HuH-7 (cell line): ENCODE results near the gene CHCHD1.
"Not testable (repeated sequence)": the region's sequence is repeated elsewhere in the genome, so short reads cannot be mapped to it uniquely, and the experiment has no call there.

Experiments used
- DNase-seq: peaks from one replicate; pipeline ENCODE4 v3.0.0; 2011; ENCODE audit warnings: low spot score

CHCHD1 gene

GRCh38 chr10:73793456-73793855 is 11.6 kb downstream of the CHCHD1 start:
- no peak for DNase-seq

GRCh38 chr10:73795491-73795890 is 13.6 kb downstream of the CHCHD1 start:
- DNase-seq = not testable (repeated sequence)

GRCh38 chr10:73796035-73796434 is 14.2 kb downstream of the CHCHD1 start:
- DNase-seq = not testable (repeated sequence)

GRCh38 chr10:73796766-73797165 is 14.9 kb downstream of the CHCHD1 start:
- DNase-seq = no peak

- no peak for DNase-seq
These were observed 15.6 kb downstream of the CHCHD1 start for GRCh38 chr10:73797324-73798025.

- DNase-seq = no peak
These were observed 16.2 kb downstream of the CHCHD1 start for GRCh38 chr10:73798087-73798486.

GRCh38 chr10:73798927-73799560 is 17.2 kb downstream of the CHCHD1 start:
- DNase-seq = no peak

- DNase-seq = no peak
These were observed 18.2 kb downstream of the CHCHD1 start for GRCh38 chr10:73799899-73800559.

- no peak for DNase-seq
These were observed 18.9 kb downstream of the CHCHD1 start for GRCh38 chr10:73800560-73801252.

GRCh38 chr10:73801253-73801590 is 19.4 kb downstream of the CHCHD1 start:
- DNase-seq = no peak

GRCh38 chr10:73802276-73802991 is 20.6 kb downstream of the CHCHD1 start:
- no peak for DNase-seq

GRCh38 chr10:73803680-73804286 is 21.9 kb downstream of the CHCHD1 start:
- no peak for DNase-seq

- DNase-seq = no peak
These were observed 24.5 kb downstream of the CHCHD1 start for GRCh38 chr10:73806176-73806950.

GRCh38 chr10:73807471-73807870 is 25.6 kb downstream of the CHCHD1 start:
- no peak for DNase-seq

GRCh38 chr10:73808021-73808815 is 26.4 kb downstream of the CHCHD1 start:
- DNase-seq = no peak

GRCh38 chr10:73809061-73809818 is 27.4 kb downstream of the CHCHD1 start:
- DNase-seq = no peak

- DNase-seq = no peak
These were observed 28.5 kb downstream of the CHCHD1 start for GRCh38 chr10:73810358-73810734.

- peak; percentile 49 for DNase-seq
These were observed 29.1 kb downstream of the CHCHD1 start for GRCh38 chr10:73810735-73811465.

GRCh38 chr10:73812657-73813056 is 30.8 kb downstream of the CHCHD1 start:
- DNase-seq = no peak
